SK-N-MC (cell line): ENCODE results near the gene TSR3.

Experiments
- DNase-seq: peaks from one replicate; pipeline ENCODE4 v3.0.0-alpha.2; 2011; ENCODE audit warnings: low read depth, low spot score
- H3K27ac ChIP-seq: fragments of 200-600 bp; sonication (generic); 2 replicates; pipeline ENCODE4 v1.5.1; 2016; ENCODE audit warnings: mixed run types
- H3K36me3 ChIP-seq: fragments of 200-600 bp; sonication (generic); 2 replicates; pipeline ENCODE4 v1.6.1; 2017; ENCODE audit warnings: antibody characterized with exemption, low read length, mixed read lengths; ENCODE audit not compliant: insufficient read depth
- H3K4me3 ChIP-seq: fragments of 200-600 bp; sonication (generic); 2 replicates; pipeline ENCODE4 v1.5.1; 2016
- H3K9ac ChIP-seq: fragments of 200-600 bp; sonication (generic); 2 replicates; pipeline ENCODE4 v1.8.0; 2017; ENCODE audit warnings: mixed run types, mixed read lengths; ENCODE audit not compliant: insufficient read length
- H3K9me3 ChIP-seq: fragments of 200-600 bp; sonication (generic); 2 replicates; pipeline ENCODE4 v1.6.1; 2017; ENCODE audit warnings: low read depth, mild to moderate bottlenecking, antibody characterized with exemption, low read length, moderate library complexity, mixed read lengths
- EZH2 ChIP-seq: fragments of 200-600 bp; sonication (generic); IDR thresholded peaks from one replicate; pipeline ENCODE4 v1.6.1; 2017; ENCODE audit warnings: antibody characterized with exemption
- FOXP2 ChIP-seq: optimal IDR thresholded peaks from 2 replicates; pipeline ENCODE3; 2011; ENCODE audit warnings: mild to moderate bottlenecking, moderate library complexity; ENCODE audit not compliant: insufficient read depth; ENCODE audit errors: extremely low read length, control extremely low read depth
- POLR2AphosphoS5 ChIP-seq: IDR thresholded peaks from 2 replicates; pipeline ENCODE4 v1.6.1; 2012; ENCODE audit warnings: mild to moderate bottlenecking, low read depth, low read length, borderline replicate concordance

Gene TSR3

DNA sequence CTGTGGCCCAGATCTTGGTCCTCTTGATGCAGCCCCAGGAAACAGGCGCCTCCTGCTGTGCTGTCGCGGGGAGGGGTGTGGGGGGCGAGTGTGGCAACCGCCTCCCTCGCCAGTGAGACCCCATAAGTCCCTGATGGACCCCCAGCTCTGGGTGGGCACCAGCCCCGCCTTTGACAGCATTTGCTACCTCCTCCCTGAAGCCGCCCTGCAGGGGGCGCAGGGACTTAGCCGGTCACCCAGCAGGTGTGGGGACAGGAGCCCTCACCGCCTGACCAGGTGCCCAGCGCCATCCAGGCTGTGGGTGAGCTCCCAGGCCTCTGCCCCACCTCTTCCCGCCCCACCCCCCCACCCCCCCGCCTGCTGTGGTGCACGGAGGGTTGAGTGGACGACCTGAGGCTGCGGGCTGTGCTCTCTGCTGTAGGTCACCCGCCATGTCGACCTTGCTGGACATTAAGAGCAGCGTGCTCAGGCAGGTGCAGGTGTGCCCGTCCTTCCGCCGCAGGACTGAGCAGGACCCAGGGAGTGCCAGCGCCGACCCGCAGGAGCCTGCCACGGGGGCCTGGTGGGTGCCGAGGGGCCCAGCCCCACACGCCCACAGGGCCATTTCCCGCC, 13.5 kb downstream of the TSR3 start:
- TF ChIP-seq FOXP2 (no peak), POLR2AphosphoS5 (no peak), EZH2 (no peak)
- Histone ChIP-seq H3K36me3 (no peaks in the 10 kb centered on the region), H3K9me3 (no peaks in the 10 kb centered on the region), H3K27ac (no peak overlapping the region), H3K4me3 (no peak overlapping the region), H3K9ac (no peak overlapping the region)
- DNase-seq, result no peak

DNA sequence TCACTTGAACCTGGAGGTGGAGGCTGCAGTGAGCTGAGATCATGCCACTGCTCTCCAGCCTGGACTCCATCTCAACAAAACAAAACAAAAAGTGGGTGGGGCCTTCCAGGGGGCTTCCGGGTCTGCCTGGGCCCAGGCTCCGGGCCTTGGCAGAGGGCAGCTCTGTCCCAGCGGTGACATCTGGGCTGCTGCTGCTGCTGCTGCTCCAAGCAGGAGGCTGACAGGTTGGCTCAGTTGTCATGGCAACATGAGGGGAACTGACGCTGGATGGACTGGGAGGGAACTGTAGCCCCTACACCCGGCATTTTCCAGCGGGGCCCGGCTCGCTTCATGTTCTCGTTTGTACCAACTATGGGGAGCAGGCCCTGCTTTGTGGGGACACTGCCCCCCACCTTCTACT, 14.2 kb downstream of the TSR3 start:
- no peak for DNase-seq
- no peak overlapping the region for H3K9ac ChIP-seq
- no peaks in the 10 kb centered on the region for H3K9me3 ChIP-seq
- no peaks in the 10 kb centered on the region for H3K36me3 ChIP-seq
- TF ChIP-seq EZH2 (no peak), POLR2AphosphoS5 (no peak), FOXP2 (no peak)
- no peak overlapping the region for H3K4me3 ChIP-seq
- no peak overlapping the region for H3K27ac ChIP-seq

DNA sequence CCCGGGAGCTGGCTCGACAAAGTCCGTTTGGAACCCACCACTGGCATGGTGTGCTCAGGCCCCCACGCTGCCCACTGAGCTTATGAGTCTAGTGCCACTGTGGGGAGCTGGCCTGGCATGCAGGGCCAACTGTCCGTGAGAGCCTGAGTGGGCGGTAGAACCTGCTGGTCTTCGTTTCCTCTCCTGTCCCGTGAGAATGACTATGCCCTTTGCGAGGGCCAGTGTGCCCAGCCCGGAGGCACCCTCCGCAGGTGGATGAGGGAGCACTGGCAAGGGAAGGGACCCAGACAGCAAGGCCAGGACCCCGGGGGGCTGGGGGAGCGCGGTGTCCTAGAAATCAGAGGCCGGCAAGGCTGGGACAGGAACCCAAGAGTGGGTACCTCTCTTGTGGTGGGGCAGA, 15.1 kb downstream of the TSR3 start:
- no peak overlapping the region for H3K4me3 ChIP-seq
- no peaks in the 10 kb centered on the region for H3K9me3 ChIP-seq
- DNase-seq, result no peak
- TF ChIP-seq POLR2AphosphoS5, result no peak
- no peak for TF ChIP-seq EZH2
- no peak for TF ChIP-seq FOXP2
- no peaks in the 10 kb centered on the region for H3K36me3 ChIP-seq
- no peak overlapping the region for H3K9ac ChIP-seq
- H3K27ac ChIP-seq, result no peak overlapping the region

DNA sequence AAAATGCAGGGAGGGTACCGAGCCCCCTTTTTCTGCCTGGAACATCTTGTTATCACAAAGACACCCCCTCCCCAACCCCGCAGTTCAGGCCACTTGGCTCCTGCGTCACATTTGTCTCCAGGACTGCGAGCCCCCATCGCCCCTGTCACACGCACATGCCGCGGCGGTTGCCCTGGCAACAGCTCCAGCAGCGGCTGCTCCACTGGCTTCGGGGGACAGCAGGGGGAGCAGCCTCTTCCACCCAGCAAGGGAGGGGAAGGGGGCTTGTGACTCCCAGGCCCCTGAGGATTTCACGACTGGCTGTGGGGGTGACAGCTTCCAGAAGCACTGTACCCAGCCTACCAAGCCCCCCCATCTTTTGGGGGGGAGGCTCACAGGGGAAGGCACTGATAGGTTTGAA, 15.7 kb downstream of the TSR3 start:
- Histone ChIP-seq H3K4me3 (no peak overlapping the region), H3K27ac (no peak overlapping the region), H3K36me3 (no peaks in the 10 kb centered on the region), H3K9me3 (no peaks in the 10 kb centered on the region), H3K9ac (no peak overlapping the region)
- DNase-seq, result no peak
- TF ChIP-seq POLR2AphosphoS5 (no peak), FOXP2 (no peak), EZH2 (no peak)

DNA sequence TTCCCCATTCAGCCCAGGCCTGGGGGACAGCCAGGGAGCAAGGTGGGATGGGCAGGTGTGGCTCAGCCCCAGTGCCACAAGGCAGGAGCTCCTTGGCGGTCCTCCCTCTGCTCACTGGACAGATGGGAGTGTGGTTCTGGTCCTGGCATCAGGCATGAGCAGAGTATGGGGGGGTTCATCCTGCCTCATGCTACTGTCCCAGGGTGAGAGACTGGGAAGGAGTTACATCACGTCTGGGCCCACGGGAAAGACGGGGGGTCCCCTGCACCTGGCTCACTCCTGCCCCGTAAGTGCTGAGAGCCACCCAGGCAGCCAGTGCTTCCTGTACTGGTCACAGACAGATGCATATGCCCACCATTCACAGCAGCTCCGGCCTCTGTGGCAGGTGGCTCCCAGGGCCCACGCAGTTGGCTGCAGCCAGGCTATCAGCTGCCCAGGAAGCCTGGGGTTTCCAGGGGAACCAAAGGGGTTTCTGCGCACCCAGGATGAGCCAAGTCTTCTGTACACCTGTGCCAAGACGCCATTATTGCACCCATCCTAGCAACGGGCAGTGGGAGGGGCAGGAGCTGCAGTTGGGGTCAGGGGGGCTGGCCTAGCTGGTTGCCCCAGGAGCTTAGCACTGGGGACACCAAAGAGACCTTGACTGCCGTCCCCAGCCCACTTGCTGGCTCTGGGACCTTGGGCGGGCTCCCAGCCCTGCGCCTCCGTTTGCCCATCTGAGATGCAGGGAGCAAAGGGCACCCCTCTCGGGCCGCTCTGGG, 16.3 kb downstream of the TSR3 start:
- no peak overlapping the region for H3K9ac ChIP-seq
- no peak for TF ChIP-seq FOXP2
- no peak for TF ChIP-seq POLR2AphosphoS5
- no peak for TF ChIP-seq EZH2
- no peak overlapping the region for H3K4me3 ChIP-seq
- no peaks in the 10 kb centered on the region for H3K36me3 ChIP-seq
- no peak for DNase-seq
- H3K27ac ChIP-seq, result no peak overlapping the region
- no peaks in the 10 kb centered on the region for H3K9me3 ChIP-seq

DNA sequence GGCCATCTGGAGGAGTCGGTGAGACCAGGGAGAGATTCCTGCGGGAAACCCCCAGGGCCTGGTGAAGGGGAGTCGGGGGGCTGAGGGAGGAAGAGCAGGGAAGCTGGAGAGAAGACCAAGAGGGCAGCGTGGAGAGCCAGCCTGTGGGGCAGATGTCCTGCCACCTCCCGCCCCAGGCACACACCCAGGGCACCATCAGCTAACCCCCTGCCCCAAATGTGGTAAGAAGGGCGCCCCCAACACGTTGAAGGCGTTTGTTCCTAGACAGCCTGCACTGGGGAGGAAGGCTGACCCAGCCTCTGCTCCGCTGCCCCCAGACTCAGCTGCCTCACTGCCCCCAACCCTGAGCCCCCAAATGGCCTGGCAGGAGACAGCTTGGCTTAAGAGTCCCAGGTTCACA, 16.9 kb downstream of the TSR3 start:
- no peak for DNase-seq
- Histone ChIP-seq H3K4me3 (no peak overlapping the region), H3K9ac (no peak overlapping the region), H3K9me3 (no peaks in the 10 kb centered on the region), H3K36me3 (no peaks in the 10 kb centered on the region), H3K27ac (no peak overlapping the region)
- TF ChIP-seq POLR2AphosphoS5, result no peak
- TF ChIP-seq EZH2, result no peak
- TF ChIP-seq FOXP2, result no peak

DNA sequence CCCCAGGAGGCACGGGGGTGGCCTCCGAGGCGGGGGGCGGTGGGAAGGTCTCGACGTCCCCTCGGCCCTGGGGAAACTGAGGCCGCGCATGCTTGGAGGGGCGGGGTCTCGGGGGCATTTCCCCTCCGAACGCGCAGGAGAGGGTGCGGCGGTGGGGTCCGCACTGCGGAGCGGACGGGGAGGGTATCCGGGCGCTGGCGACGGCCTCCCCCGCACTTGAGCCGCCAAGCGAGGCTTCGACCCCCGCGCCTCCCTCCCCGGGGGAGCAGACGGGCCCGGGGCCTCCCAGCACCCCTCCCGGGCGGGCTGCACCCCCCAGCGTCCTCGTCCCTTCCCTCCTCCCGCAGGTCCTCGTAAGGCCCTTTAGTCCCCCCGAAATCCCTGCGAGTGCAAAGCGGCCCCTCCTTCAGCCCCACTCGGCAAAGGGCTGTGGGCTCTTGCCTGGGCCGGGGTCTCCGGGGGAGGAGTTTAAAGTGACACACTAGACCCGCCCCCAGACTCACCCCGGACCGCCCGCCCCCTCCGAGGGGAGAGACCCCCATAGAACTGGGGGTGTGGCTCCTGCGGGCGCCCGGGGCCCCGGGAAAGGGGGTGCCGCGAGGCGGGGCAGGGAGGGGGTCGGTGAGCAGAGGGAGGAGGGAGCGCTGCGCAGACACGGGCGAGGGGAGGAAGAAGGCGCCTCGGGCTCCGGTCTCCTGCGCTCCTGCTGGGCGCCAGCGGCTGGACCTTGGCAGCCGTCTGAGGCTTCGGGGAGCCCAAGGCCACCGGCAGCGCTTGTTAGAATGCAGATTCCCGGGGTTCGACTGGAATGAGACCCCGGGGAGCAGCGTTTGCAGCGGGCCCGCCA, 17.6 kb downstream of the TSR3 start:
- Histone ChIP-seq H3K9ac (no peak overlapping the region), H3K27ac (no peak overlapping the region), H3K36me3 (no peaks in the 10 kb centered on the region), H3K4me3 (peak overlapping the region; percentile 74), H3K9me3 (no peaks in the 10 kb centered on the region)
- no peak for TF ChIP-seq EZH2
- no peak for TF ChIP-seq POLR2AphosphoS5
- no peak for TF ChIP-seq FOXP2
- DNase-seq, result no peak

DNA sequence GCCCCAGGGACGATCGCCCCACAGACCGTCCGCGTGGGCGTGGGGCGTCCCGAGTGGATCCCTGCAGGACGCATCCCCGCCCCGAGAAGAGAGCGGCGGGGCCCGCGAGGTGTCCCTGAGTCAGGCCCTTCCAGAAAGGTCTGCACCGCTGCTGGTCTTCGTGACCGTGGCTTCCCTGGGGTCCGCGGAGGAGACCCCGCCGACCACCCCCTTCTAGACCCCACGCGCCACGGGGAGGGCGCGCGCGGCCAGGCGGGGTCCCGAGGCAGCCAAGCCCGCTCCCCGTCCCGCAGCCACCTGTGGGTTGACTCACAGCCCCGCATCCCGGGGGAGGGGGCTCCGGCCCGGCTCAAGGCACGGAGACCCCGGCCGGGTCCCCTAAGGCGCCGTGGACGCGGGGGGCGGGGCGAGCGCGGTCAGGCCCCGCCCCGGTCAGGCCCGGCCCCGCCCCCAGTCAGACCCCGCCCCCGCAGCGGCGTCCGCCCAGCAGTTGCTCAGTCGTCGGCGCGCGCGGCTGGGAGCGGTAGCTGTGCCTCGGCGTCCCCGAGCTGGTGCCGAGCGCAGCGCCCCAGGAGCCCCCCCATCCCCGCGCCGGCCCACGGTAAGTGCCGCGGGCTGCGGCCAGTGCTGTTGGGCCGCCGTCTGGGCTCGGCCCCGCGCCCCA, 18.4 kb downstream of the TSR3 start, which contains the start of gene BAIAP3:
TSS of gene BAIAP3 (plus strand) at position 497 of the 664 bp plus-strand sequence. CDS start 4,905 bp downstream, outside the sequence.
- DNase-seq, result no peak
- peak within 1 kb of the TSS; percentile 74 for H3K4me3 ChIP-seq
- TF ChIP-seq POLR2AphosphoS5, result no peak
- no peak for TF ChIP-seq FOXP2
- H3K36me3 ChIP-seq, result no peaks in the 10 kb centered on the region
- H3K27ac ChIP-seq, result no peak within 1 kb of the TSS
- H3K9me3 ChIP-seq, result no peaks in the 10 kb centered on the region
- H3K9ac ChIP-seq, result no peak within 1 kb of the TSS
